Gastroesophageal sphincter (tissue), 4 donors: ENCODE measurements around the gene KHDRBS2. TPM values are rescaled to one million over a fixed set of nuclear protein-coding genes. Genes with fewer than 3 reads are reported as not detected.

Experiments
- ATAC-seq: fragments of 150-250 bp; one replicate; pipeline ENCODE4 v1.9.1; 2016; ENCODE audit warnings: mild to moderate bottlenecking, moderate library complexity
- H3K27ac ChIP-seq, 4 donors: fragments of 200-600 bp; sonication (generic) in 3 of 4; 1 replicate in 3 of 4; 2 replicates in 1 of 4; pipeline ENCODE4 v1.5.1; 2016 to 2019
- H3K27me3 ChIP-seq: fragments of 200-600 bp; sonication (generic); one replicate; pipeline ENCODE4 v1.5.1; 2019
- H3K36me3 ChIP-seq, 2 donors: fragments of 200-600 bp; sonication (generic); one replicate each; pipeline ENCODE4 v1.5.1; 2019; ENCODE audit warnings: control low read depth in 1 of 2
- H3K4me1 ChIP-seq, 3 donors: fragments of 200-600 bp; sonication (generic); 1 replicate in 2 of 3; 2 replicates in 1 of 3; pipeline ENCODE4 v1.5.1; 2016 to 2019; ENCODE audit warnings: control low read depth in 2 of 3
- H3K4me3 ChIP-seq, 2 donors: fragments of 200-600 bp; sonication (generic); one replicate each; pipeline ENCODE4 v1.5.1; 2019; ENCODE audit warnings: mild to moderate bottlenecking in 1 of 2, moderate library complexity in 1 of 2
- H3K9me3 ChIP-seq, 3 donors: fragments of 200-600 bp; sonication (generic); one replicate each; pipeline ENCODE4 v1.5.1; 2017 to 2019; ENCODE audit warnings: control low read depth in 2 of 3
- EP300 ChIP-seq: sonication (generic); formaldehyde crosslinking; IDR thresholded peaks from one replicate; pipeline ENCODE4 v1.6.1; 2017; ENCODE audit warnings: antibody characterized with exemption, mild to moderate bottlenecking
- POLR2A ChIP-seq, 2 donors: fragments of 450-650 bp; IDR thresholded peaks; one replicate each; pipeline ENCODE4 v1.6.1; 2017; ENCODE audit warnings: antibody characterized with exemption in 2 of 2, mild to moderate bottlenecking in 2 of 2, moderate library complexity in 1 of 2
- POLR2AphosphoS5 ChIP-seq: sonication (generic); formaldehyde crosslinking; IDR thresholded peaks from one replicate; pipeline ENCODE4 v1.6.1; 2017; ENCODE audit warnings: antibody characterized with exemption
- WGBS, 2 donors: methylation state at CpG; one replicate each; pipeline ENCODE4 v1.1.5; 2018; ENCODE audit warnings: low coverage in 1 of 2; 5-methylcytosine and 5-hydroxymethylcytosine counted together
- total RNA-seq, 4 donors: library from RNA; depleted of rRNA; stranded (reverse); fragments of >200 nt; gene quantifications; one replicate each; pipeline ENCODE4 v1.1.0, GENCODE V29; 2016
- TF ChIP-seq, protein P1 (sequence below), 4 experiments: fragments of 200-600 bp in 2 of 4; fragments of 450-650 bp in 2 of 4; sonication (generic) in 1 of 4; IDR thresholded peaks; one replicate each; pipeline ENCODE4 v1.5.1; 2017 to 2019; ENCODE audit warnings: antibody characterized with exemption in 4 of 4, mild to moderate bottlenecking in 2 of 4, moderate library complexity in 2 of 4

The KHDRBS2 gene
- total RNA-seq, 4 donors from 2014 or later: 0.62 to 0.81 TPM; not detected in 2

DNA sequence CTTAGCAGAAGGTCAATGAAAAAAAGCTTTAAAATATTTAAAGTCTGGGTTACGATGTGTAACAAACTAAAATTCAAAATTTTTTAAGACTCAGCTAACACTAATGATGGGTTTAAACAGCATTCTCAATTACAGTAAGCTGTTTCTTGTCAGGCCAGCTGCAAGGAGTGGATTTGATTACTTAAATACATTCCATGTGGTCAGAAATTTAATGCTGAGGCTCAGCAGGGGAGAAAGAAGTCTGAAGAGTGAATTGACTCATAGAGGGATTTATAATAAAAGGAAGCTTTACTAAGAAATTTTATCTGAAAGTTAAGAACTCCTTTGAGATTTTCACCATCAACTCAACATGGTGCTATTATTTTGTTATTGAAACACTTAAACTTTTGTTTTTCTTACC is 398.6 kb downstream of the KHDRBS2 start:
- no peaks in the 10 kb centered on the region for H3K36me3 ChIP-seq
- 17 to 22% methylated on average over 1 of the region's 1 CpG for WGBS, 2 donors
- H3K4me3 ChIP-seq: no peak overlapping the region
- H3K27me3 ChIP-seq: no peaks in the 10 kb centered on the region
- no peaks in the 10 kb centered on the region for H3K9me3 ChIP-seq
- no peak overlapping the region for H3K27ac ChIP-seq
- H3K4me1 ChIP-seq: no peaks in the 10 kb centered on the region
- no peak for ATAC-seq
- TF ChIP-seq, protein P1, sequence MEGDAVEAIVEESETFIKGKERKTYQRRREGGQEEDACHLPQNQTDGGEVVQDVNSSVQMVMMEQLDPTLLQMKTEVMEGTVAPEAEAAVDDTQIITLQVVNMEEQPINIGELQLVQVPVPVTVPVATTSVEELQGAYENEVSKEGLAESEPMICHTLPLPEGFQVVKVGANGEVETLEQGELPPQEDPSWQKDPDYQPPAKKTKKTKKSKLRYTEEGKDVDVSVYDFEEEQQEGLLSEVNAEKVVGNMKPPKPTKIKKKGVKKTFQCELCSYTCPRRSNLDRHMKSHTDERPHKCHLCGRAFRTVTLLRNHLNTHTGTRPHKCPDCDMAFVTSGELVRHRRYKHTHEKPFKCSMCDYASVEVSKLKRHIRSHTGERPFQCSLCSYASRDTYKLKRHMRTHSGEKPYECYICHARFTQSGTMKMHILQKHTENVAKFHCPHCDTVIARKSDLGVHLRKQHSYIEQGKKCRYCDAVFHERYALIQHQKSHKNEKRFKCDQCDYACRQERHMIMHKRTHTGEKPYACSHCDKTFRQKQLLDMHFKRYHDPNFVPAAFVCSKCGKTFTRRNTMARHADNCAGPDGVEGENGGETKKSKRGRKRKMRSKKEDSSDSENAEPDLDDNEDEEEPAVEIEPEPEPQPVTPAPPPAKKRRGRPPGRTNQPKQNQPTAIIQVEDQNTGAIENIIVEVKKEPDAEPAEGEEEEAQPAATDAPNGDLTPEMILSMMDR (IDR thresholded peaks at IDR 0.05): no peak
- TF ChIP-seq EP300 (no peak), POLR2AphosphoS5 (no peak), POLR2A (IDR thresholded peaks at IDR 0.05) (no peak)

DNA sequence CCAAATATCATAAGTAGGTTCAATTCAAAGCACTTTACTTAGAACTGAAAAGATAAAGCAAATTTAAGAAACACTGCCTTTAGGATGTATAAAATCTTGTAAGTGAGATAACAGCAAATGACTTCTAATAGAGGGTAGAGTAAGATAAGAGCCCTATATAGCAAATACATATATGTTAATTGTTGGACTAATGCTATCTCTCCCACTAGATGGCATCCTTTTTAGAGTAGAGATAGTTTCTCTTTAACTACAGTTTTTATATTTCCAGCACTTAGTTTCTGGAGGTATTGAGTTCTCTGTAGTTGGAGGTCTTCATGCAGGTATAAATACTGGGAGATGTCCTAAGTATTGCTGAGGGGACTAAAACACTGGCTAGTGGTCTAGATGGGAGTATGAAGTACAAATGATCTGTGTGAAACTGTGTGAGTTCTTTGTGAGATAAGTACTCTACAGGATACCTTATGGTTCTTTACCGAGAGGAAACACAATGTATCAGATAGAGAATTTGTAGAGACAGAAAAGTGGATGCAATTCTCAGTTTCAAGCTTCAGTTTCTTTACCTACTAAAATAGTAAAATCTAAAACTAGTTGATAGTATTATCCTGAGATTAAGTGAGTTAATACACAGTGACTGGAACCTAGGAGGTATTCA is 399.3 kb downstream of the KHDRBS2 start:
- Histone ChIP-seq H3K27me3 (no peaks in the 10 kb centered on the region), H3K27ac (no peak overlapping the region), H3K4me1 (no peaks in the 10 kb centered on the region), H3K9me3 (no peaks in the 10 kb centered on the region), H3K4me3 (no peak overlapping the region), H3K36me3 (no peaks in the 10 kb centered on the region)
- ATAC-seq: no peak
- WGBS, 2 donors: 56 to 75% methylated on average over 1 of the region's 1 CpG
- TF ChIP-seq POLR2AphosphoS5: no peak
- TF ChIP-seq, protein P1 (IDR thresholded peaks at IDR 0.05): no peak
- TF ChIP-seq EP300: no peak
- TF ChIP-seq POLR2A (IDR thresholded peaks at IDR 0.05): no peak

DNA sequence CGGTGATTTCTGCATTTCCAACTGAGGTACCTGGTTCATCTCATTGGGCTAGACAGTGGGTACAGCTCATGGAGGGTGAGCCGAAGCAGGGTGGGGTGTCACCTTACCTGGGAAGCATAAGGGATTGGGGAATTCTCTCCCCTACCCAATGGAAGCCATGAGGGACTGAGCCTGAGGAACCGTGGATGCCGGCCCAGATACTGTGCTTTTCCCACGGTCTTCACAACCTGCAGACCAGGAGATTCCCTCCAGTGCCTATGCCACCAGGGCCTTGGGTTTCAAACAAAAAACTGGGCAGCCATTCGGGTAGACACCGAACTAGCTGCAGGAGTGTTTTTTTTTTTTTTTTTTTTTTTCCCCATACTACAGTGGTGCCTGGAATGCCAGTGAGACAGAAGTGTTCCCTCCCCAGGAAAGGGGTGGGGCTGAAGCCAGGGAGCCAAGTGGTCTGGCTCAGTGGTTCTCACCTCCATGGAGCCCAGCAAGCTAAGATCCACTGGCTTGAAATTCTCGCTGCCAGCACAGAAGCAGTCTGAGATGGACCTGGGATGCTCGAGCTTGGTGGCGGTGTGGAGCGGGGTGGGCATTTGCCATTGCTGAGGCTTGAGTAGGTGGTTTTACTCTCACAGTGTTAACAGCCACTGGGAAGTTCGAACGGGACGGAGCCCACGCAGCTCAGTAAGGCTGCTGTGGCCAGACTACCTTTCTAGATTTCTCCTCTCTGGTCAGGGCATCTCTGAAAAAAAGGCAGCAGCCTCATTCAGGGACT is 416.2 kb downstream of the KHDRBS2 start:
- Histone ChIP-seq H3K4me3 (no peak overlapping the region), H3K27ac (no peak overlapping the region), H3K4me1 (no peaks in the 10 kb centered on the region), H3K9me3 (peaks cover 0 to 7% (median 0%) of the 10 kb centered on the region in 3 donors), H3K36me3 (no peaks in the 10 kb centered on the region), H3K27me3 (no peaks in the 10 kb centered on the region)
- 79 to 83% methylated on average over 4 to 6 of the region's 15 CpGs for WGBS, 2 donors
- no peak for ATAC-seq
- TF ChIP-seq POLR2A (IDR thresholded peaks at IDR 0.05): no peak
- TF ChIP-seq POLR2AphosphoS5: no peak
- TF ChIP-seq EP300: no peak
- TF ChIP-seq, protein P1 (IDR thresholded peaks at IDR 0.05): no peak

DNA sequence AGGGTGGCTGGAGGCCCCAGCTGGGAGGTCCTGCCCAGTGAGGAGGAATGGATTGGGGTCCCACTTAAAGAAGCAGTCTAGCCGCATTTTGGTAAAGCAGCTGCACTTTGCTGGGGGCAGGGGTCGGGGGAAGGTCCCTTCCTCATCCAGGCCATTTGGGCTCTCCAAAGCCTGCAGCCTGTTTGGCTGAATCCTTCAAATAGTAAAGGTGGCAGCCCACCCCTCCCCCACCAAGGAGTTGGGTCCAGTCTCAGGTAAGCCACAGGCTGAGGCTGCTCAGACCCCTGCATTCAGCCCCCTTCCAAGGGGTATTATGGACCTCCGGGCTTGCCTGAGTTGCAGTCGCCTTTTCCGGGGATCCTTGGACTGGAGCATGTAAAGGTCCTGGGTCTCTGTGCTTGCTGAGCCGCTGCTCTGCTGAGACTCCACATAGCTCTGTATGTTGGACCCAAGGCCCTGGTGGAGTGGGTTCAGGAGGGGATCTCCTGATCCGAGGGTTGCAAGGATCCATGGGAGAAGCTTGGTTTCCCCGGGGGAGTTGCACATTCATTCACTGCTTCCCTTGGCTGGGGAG is 417.4 kb downstream of the KHDRBS2 start:
- no peak overlapping the region for H3K4me3 ChIP-seq
- H3K36me3 ChIP-seq: no peaks in the 10 kb centered on the region
- no peak for ATAC-seq
- H3K27ac ChIP-seq: no peak overlapping the region
- H3K9me3 ChIP-seq: peaks cover 0 to 20% (median 0%) of the 10 kb centered on the region in 3 donors
- 100% methylated on average over 2 to 3 of the region's 8 CpGs for WGBS, 2 donors
- no peaks in the 10 kb centered on the region for H3K27me3 ChIP-seq
- TF ChIP-seq POLR2A (IDR thresholded peaks at IDR 0.05) (no peak), POLR2AphosphoS5 (no peak), EP300 (no peak)
- TF ChIP-seq, protein P1 (IDR thresholded peaks at IDR 0.05): no peak
- H3K4me1 ChIP-seq: no peaks in the 10 kb centered on the region
